GM18508 (cell line): Measurements from ENCODE around the gene LMBR1L.
"Not testable (repeated sequence)": the region's sequence is repeated elsewhere in the genome, so short reads cannot be mapped to it uniquely, and the experiment has no call there.

Experiments used
- ATAC-seq: cut with Tn5 transposase; IDR thresholded peaks from one replicate; pipeline ENCODE4 v1.9.1; 2021; ENCODE audit warnings: moderate number of reproducible peaks; ENCODE audit not compliant: insufficient read depth, unreplicated experiment

The LMBR1L gene, protein sequence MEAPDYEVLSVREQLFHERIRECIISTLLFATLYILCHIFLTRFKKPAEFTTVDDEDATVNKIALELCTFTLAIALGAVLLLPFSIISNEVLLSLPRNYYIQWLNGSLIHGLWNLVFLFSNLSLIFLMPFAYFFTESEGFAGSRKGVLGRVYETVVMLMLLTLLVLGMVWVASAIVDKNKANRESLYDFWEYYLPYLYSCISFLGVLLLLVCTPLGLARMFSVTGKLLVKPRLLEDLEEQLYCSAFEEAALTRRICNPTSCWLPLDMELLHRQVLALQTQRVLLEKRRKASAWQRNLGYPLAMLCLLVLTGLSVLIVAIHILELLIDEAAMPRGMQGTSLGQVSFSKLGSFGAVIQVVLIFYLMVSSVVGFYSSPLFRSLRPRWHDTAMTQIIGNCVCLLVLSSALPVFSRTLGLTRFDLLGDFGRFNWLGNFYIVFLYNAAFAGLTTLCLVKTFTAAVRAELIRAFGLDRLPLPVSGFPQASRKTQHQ

GRCh38 chr12:49110464-49111155 lies at the start of gene LMBR1L:
LMBR1L (minus strand) TSS chr12:49110847; CDS start chr12:49110555, 292 bp downstream.
- peak; percentile 96 for ATAC-seq

GRCh38 chr12:49160399-49160798 lies 49.8 kb upstream of the LMBR1L start:
- ATAC-seq: no peak

GRCh38 chr12:49154221-49154620 lies 43.6 kb upstream of the LMBR1L start:
- ATAC-seq: no peak

DNA sequence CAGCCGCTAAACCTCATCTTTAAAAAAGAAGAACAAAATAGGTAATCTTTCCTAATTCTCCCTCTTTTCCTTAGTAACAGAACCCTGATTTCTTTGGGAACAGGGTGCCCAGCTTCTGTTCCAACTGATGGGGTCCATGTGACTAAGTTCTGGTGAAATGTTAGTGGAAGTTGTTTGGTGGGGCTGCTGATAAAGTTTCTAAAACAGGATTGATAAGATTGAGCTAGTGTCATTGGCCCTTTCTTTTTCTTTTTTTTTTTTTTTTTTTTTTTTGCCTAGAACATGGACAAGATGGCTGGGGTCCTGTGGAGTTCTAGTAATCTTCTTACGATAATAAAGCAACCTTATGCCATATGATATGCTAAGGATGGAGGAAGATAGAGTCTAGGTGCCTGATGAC lies 36.7 kb upstream of the LMBR1L start:
- ATAC-seq: no peak

GRCh38 chr12:49146406-49146805 lies 35.8 kb upstream of the LMBR1L start:
- no peak for ATAC-seq

DNA sequence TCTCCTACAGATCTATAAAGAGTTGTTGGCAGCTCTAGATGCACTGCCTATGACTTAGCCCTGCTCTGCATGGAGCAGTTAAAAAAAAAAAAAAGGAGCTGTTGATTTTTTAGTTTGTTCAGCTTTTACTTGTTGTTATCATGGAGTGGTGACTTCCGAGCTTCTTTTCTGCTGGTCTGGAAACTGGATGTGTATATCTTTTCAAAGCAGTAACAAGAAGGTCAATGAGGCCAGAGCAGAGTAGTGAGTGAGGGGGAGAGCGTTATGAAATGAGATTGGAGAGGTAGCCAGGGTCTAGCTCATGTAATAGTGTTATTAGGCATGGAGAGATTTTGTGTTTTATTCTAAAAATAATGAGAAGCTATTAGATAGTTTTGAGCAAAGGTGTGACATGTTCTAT lies 33.7 kb upstream of the LMBR1L start:
- ATAC-seq: no peak

DNA sequence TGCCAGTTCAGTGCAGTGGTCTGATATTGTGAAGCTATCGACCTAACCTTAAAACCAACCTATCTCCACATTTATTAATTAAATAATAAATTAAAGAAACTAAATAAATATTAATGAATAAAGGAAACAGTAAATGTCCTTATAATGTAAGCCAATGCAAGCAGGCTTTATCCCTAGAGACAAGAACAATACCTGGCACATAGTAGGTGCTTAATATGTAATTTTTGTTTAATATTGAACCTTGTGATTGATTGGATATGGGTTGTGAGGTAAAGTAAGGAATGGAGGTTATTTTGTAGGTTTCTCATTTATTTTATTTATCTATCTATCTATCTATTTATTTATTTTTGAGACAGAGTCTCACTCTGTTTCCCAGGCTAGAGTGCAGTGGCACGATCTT lies 28.4 kb upstream of the LMBR1L start:
- no peak for ATAC-seq

DNA sequence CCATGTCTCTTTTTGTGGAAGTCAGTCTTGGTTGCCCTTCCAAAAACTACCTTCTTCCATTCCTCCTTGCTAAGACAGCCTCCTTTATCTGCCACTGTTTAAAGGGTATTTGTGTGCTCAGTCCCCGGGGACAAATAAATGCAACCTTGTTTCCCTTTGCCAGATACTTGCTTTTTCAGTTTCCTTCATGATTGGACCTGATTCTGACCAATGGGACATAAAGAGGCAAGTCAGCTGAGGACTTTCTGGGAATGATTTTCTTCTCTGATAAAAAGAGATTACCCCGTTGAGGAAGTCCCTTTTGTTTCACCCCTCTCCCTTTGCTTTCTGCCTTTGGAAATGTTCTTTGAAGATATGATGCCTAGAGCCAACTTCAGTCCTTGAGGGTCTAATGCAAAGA lies 27.9 kb upstream of the LMBR1L start:
- no peak for ATAC-seq

- no peak for ATAC-seq
Observed at GRCh38 chr12:49137476-49137875, 26.8 kb upstream of the LMBR1L start.

- ATAC-seq: not testable (repeated sequence)
Observed at GRCh38 chr12:49136997-49137396, 26.4 kb upstream of the LMBR1L start.

DNA sequence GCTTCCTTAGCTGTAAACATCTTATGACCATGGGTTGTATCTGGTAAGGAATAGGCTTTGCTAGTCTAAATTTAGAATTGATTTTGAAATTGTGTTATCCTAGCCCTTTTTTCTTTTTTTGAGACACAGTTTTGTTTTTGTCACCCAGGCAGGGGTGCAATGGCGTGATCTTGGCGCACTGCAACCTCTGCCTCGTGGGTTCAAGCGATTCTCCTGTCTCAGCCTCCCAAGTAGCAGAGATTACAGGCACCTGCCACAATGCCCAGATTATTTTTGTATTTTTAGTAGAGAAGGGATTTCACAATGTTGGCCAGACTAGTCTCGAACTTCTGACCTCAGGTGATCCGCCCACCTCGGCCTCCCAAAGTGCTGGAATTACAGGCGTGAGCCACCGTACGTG lies 22.9 kb upstream of the LMBR1L start:
- no peak for ATAC-seq

GRCh38 chr12:49133014-49133413 lies 22.4 kb upstream of the LMBR1L start:
- ATAC-seq: no peak

GRCh38 chr12:49131894-49132461 lies 21.3 kb upstream of the LMBR1L start:
- ATAC-seq: no peak

DNA sequence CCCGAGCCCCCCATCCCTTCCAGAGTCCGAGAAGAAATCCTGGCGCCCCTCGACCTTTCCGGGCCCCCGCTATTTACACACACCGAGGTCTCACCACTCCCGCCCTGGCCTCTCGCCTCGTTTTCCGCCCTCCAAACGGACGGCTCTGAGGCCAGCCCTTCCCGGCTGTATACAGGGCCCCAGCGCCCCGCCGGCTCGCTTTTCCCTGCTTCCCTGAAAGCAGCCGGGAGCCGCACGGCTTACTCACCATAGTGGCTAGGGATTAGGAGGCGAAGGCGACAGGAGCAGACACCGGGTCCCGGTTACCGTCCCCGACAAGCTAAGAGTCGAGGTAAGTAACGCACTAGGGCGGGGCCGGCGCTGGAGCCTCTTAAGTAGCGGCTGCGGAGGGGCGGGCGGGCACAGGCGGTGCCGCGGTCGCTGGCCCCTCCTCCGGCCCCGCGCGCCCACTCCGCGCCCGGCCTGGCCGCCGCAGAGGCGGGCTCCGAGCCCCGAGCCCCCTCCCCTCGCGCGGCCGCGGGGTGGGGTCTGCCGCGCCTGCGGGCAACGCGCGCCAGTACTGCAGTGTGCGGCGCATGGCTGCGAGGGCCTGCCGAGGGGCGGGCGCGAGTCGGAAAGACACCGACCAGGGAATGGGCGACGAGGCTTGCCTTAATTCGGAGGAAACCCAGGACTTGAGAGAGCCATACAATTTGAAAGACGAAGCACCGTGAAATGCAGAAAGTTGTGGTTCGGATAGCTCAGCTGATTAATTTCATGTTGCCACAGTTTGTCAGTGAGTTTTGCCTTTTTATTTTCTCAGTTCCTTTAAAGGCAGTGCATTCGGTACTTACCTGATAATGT lies 20.6 kb upstream of the LMBR1L start, which contains the start of gene TUBA1B:
Gene TUBA1B (minus strand): TSS at position 345 of the 843 bp plus-strand sequence. CDS start 95 bp downstream, at position 250.
- peak; percentile 30 for ATAC-seq

- peak; percentile 28 for ATAC-seq
Observed at GRCh38 chr12:49130151-49131050, 19.8 kb upstream of the LMBR1L start.

- no peak for ATAC-seq
Observed at GRCh38 chr12:49129332-49130150, 18.9 kb upstream of the LMBR1L start.

DNA sequence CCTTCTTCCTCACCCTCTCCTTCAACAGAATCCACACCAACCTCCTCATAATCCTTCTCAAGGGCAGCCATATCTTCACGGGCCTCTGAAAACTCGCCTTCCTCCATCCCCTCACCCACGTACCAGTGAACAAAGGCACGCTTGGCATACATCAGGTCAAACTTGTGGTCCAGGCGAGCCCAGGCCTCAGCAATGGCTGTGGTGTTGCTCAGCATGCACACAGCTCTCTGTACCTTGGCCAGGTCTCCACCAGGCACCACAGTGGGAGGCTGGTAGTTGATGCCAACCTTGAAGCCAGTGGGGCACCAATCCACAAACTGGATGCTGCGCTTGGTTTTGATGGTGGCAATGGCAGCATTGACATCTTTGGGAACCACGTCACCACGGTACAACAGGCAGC lies 17.3 kb upstream of the LMBR1L start:
- not testable (repeated sequence) for ATAC-seq
